C1 segment of cervical spinal cord (tissue), 14 donors: Measurements from ENCODE around the gene LAMTOR1.

Source experiments
- DNase-seq, 14 donors: peaks; one replicate each; lab custom pipeline; 2025; lab: John Stamatoyannopoulos, UW

LAMTOR1 gene

DNA sequence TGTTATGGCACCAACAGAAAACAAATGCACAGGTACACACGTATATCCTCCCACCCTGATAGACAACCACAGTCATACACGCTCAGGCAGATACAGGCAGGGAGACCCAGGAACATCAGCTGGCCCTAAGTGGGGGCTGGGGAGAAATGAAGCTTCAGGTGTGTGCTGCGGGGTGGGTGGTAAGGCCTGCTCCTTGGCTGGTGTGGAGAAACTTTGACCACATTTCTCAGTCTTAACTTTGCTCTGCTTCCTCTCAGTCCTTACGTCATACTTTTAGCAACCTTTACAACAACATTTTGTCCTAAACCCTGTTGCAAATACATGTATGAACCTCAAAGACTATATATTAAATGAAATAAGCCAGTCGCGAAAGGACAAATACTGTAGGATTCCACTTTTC is 16.1 kb upstream of the LAMTOR1 start:
- DNase-seq, result no peak

DNA sequence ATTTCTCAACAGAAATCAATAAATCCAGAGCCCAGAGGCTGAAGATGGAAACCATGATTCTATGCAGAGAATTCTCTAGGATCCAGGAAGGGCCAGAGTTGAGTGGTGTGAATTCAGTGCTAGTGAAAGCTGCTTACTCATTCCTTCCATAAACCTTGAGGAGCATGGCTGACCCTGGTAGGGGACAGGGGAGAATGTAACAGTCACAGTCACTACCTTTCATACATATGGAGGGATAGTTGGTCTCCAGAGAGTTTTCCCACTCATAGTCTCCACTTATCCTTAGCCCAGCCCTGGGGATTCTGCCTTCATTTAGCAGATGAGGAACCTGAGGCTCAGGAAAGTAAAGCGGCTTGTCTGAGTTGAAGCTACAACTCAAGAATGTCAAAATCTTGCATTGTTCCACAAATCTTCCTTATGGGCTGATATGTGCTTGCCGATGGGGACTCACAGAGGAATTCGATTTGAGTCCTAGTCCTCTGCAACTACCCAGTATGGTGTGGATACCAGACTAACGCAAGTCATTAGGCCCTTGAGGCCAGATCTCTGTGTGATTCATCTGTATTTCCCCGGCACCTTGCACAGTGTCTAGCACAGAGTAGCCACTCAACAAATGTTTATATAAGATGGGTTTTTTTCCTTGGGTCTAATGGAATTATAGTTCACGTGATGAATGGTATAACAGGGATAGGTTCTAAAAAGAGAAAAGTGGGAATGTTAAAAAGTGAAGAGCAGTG is 13.1 kb upstream of the LAMTOR1 start:
- no peak for DNase-seq

DNA sequence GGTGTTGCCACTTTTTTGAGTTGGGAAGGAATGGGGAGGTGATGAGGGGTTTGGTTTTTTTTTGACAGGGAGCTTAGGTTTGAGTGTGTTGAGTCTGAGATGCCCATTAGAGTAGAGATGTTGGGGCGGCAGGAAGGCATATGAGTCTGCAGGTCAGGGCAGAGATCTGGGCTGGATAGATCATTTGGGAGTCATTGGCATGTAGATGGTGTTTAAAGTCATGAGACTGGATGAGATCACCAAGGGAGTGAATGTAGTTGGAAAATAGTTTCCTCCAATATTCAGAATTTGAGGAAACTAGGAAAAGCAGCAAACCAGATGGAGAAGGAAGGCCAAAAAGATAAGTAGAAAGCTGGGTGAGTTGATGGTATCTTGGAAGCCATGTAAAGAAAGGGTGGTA is 11.5 kb upstream of the LAMTOR1 start:
- DNase-seq, result no peak

DNA sequence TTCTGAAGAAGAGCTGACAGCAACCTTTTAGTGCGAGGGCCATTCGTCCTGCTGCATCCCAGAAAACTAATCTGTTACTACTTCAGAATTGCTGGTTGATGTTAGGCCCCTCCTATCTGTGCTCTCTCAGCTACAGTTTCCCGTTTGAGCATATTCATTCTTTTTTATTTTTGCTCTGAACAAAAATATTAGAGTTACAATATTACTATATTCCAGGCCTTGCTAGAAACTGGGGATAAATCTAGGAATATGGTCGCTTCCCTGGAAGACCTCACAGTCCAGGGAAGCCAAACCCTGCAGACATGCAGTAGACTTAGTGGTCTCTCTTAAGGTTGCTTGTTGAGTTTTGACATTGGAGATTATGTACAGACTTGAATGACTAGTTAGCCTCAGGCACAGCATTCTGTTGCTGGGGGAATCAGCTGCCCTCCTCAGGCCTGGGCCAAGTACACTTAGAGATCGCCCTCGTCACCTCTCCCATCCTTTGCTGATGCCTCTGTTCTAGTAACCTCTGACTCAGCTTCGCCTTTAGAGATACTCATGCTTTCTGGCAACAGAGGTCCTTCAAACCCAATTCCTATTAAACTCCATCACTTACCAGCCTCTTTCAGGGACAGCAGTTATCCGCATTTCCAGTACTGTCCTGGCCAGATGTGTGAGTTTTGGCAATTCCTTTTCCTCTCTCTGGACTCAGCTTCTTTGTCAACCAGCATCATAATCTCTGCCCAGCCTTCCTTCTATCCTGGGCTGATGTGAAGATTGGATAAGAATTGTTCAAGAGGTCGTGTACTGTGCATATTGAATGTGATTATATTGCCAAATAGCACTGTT is 10.1 kb upstream of the LAMTOR1 start:
- DNase-seq, result peak in 1 of 14 donors; percentile 39

GRCh38 chr11:72112143-72112977 is 9.3 kb upstream of the LAMTOR1 start, which contains the start of gene ANAPC15:
ANAPC15 (minus strand) TSS chr11:72112695; CDS start chr11:72111276, 1,419 bp downstream.
- peak; percentile 94 to 100 (median 99) for DNase-seq

- no peak for DNase-seq
Observed at GRCh38 chr11:72111300-72112142, 8.4 kb upstream of the LAMTOR1 start.

- DNase-seq, result no peak
Observed at GRCh38 chr11:72105888-72106287, 2.8 kb upstream of the LAMTOR1 start, which contains the start of gene TOMT. TOMT (plus strand) TSS chr11:72105924; CDS start chr11:72105952, 28 bp downstream.

- no peak for DNase-seq
Observed at GRCh38 chr11:72103754-72104167, 664 bp upstream of the LAMTOR1 start.

- no peak for DNase-seq
Observed at GRCh38 chr11:72102631-72102945, 509 bp downstream of the LAMTOR1 start.

DNA sequence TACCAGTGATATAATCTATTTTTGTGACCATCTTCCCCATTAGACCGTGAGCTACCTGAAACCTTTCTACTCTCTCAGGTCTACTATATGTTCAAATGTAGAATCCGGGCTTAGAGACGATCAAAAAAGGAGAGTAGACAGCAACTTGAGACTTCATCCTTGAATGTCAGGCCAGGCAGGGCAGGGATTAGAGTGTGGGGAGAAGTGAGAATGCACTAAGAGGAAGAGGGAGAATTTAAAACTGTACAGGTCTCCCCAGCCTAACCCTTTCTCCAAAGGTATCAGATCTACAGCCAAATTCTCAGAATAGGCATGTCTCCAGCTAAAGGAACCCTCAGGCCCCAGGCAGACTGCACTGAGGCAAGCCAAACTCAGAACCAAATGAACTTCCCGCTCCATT is 935 bp downstream of the LAMTOR1 start:
- DNase-seq, result no peak

GRCh38 chr11:72100462-72100861 is 2.6 kb downstream of the LAMTOR1 start:
- DNase-seq, result no peak

DNA sequence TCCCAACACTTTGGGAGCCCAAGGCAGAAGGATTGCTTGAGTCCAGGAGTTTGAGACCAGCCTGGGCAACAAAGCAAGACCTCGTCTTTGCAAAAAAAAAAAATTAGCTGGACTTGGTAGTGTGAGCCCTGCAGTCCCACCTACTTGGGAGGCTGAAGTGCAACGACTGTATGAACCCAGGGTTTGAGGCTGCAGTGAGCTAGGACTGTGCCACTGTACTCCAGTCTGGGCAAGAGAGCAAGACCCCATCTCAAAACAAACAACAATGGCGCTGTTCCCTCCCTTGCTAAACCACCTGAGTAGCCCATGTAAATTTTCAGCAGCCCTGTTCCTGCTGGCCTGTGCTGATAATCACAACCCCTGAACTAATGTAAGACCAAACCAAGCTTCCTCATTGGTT is 3.1 kb downstream of the LAMTOR1 start:
- no peak for DNase-seq

DNA sequence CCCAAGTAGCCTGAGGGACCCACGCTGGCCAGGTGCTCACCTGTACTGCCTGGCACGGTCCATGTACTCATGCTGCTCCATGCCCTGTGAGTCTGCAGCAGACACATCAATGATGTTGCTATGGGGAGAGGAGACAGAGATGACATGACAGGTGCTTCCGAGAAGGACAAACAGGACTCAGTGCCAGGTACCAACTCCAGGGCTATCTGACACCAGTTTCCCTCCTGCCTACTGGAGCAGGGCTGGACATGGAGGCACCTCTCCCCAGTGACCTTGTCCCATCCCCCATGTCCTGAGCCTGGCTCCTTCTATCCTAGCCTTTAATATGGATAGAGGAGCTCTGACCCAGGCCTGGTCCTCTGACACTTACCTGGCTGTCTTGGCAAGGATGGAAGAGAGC is 4.4 kb downstream of the LAMTOR1 start:
- DNase-seq, result no peak

DNA sequence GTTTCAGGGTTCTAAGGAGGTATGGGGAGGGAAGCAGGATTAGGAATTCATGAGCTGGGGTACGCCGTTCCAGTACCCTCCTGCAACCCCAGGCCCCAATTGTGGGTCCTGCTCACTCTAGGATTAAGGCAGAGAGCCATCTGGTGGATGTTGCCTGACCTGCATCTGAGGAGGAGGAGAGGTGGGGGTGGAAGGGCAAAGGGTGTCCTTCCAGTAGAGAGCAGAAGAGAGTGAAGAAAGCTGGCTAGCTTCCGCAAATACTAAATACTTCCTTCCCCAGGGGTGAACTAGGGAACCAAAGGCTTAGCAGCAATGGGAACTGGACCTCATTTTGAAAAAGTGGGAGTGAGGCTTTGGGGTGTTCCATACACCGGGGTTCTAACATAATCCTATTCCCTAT is 11.8 kb downstream of the LAMTOR1 start:
- peak in 13 of 14 donors; percentile 5 to 72 (median 44) for DNase-seq

DNA sequence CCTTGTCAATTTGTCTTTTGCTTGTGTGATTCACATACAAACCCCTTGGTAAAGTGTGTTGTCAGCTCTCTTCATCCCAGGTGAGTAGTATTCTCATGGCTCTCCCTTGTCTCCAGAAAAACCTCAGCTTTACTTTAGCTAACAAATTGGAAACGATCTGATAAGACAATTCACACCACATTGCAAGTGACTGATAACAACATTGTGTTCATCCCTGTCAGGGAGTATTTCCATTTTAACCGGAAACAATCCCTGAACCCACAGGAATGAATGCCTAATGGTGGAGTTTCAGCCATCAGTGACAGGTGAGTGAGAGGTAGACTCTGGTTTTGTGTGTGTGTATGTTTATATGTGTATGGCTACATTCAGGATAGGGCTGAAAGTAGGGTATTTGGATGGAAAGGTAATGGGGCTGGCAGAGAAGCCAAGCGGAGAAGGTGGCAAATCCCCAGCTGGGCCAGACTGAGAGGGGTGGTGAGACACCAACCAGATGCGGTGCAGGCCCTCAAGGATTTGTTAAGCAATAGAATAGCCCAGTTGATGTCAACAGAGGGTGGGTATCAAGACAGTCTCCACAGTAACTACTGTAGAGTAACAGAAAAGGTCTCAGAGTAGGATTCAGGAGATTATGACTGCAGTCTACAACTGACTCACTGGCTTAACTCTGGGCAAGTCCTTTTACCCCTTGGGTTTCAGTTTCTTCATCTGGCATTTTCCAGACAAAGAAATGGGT is 14.9 kb downstream of the LAMTOR1 start:
- no peak for DNase-seq

GRCh38 chr11:72085621-72086351 is 17.3 kb downstream of the LAMTOR1 start:
- peak in 9 of 14 donors; percentile 8 to 56 (median 29) for DNase-seq

DNA sequence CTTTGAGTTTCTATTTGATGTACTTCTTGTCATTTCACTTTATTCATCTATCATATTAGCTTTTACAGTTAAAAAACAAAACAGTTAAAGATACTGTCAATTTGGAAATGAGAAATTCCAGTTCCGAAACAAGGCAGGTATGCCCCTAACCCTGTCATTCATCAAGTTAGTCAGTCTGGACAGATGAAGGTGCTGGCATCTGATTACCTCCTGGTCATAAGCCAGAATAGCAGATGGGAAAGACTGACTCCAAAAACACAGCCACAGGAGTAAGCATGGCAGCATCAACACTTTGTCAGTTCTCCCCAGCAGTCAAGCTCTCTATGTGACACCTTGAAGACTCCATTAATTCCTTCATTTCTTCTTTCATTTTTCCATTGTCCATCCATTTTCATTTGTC is 18.1 kb downstream of the LAMTOR1 start:
- DNase-seq, result peak in 1 of 14 donors; percentile 88

DNA sequence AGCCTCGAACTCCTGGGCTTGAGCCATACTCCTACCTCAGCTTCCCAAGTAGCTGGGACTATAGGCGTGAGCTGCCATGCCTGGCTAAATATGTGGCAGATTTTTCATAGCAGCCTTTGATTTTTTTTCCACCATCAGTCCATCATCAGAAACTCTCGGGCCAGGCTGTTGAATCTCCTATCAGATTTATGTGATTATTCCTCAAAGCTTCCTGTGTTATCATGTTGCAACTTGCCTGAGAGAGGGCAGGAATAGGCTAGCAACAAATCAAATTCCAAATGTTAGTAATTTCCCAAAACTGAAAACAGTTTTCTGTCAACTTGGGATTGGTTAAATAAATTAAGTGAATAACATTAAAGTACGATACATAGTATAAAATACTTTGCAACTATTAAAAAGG is 19.0 kb downstream of the LAMTOR1 start:
- DNase-seq, result no peak

- no peak for DNase-seq
Observed at GRCh38 chr11:72083414-72083813, 19.7 kb downstream of the LAMTOR1 start.
